Inferior parietal cortex (tissue), 1 donor: ENCODE results near the gene ARAP1.
A peak's percentile ranks its signal among the peaks of the same experiment; 100 is the strongest.

Experiments
- DNase-seq: peaks from one replicate; pipeline ENCODE4 v3.0.0-alpha.2; 2016; ENCODE audit errors: extremely low spot score

ARAP1 gene

DNA sequence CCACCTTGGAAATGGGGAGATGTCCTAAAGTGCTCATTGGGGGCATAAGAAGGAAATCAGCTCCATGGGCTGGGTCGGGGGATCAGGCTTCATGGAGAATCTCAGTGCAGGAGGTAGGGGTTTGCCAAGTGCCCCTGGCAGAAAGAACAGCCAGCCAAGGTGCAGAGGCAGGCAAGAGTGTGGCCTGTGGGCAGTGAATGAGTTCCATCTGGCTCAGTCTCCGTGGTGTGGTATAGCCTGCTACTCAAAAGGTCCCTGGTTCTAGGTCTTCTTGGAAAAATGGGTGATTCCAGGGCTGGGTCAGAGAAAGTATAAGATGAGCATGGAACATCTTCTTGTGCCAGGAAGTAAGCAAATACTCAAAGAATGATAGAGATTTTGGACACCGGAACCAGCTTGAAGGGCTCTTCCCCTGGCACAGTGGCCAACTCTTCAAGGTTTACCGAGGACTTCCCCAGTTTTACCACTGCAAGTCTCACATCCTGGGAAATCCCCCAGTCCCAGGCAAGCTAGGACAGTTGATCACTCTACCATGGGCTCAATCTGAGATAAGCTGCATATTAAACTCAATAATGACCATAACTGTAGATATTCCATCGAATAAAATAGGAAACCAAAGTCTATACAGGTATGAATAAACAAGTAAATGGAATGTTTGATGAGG, 10.6 kb upstream of the ARAP1 start:
- DNase-seq: no peak

DNA sequence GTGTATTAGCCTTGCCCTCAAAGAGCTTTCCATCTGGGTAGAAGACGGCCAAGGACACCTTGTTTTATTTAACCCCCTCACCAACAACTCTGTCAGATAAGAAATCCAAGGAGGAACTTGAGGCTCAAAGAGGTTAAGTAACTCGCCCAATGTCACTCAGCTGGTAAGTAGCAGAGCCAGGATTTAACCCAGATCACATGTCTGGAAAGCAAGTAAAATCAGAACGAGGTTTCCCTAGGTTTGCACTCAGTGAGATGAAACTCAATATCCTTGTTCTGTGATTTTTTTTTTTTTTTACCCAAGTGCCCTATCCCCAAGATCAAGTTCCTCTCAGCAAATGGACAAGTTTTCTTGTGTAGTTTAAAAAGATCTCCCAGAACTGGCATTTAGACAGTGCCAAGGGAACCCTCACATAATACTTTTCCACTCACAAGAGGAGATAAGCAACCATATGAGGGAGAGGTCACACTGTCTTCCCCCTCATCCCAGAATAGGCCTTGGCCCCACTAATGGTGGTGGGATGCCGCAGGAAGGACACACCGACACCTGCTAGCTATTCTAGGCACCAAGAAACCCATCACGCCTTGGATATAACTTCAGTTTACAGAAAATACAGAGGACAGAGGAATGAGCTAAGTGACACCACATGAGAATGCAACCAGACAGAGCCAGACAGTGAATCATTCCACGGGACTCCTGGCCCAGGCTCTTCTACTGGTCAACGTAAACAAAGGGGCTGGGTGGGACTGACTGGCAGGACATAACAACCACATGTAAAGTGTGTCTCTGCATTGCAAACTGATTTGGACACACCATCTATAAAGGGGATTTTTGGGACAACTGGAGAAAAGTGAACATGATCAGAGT, 8.6 kb upstream of the ARAP1 start:
- DNase-seq: no peak

DNA sequence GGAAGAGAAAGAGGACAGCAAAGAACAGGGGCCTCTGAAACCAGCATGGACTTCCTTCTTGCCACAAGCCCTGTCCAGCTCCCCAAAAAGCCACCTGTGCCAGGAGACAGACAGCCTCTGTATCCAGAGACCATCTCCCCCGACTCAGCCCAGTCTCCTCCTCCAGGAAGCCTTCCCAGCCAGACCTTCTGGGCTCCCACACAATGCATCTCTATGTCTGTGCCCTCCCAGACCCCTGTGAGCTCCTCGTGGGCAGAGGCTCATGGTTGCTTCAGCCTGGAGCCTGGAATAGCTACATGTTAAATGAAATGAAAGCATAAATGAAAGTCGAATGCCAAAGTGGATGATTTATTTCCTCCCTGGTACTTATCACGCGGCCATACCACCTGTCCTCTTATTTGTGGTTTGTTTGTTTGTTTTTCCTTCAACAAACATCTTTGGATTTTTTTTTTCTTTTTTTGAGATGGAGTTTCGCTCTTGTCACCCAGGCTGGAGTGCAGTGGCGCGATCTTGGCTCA, 7.3 kb upstream of the ARAP1 start:
- no peak for DNase-seq

DNA sequence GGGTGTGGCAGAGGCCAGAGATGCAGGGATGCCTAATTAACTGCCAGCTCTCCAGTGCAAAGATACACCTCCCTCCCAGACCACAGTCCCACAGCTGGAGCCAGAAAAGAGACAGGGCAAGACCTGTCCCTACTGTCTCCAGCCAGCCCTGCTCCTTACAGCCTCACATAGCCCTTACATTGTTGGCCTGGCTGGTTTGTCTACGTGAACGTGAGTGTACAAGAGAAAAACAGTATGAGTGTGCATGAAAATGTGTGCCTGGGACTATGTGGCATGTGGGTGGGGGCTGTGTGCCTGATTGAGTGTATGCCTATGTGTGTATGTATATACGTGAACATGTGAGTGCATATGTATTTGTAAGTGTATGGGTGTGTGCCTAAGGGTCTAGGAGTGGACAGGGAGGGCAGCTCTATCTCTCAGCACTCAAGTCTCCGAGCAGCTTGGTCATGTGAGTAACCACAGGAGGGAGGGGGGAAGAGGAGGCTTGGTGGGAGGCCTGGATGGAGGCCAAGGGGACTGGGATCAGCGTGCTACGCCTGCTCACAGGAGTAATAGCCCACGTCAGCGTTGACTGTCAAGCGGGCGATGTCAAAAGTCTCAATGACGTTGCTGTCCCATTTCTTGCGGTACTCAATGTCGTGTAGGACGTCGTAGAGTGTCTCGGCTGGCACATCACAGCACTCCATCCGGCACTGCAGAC, 6.6 kb upstream of the ARAP1 start:
- no peak for DNase-seq

DNA sequence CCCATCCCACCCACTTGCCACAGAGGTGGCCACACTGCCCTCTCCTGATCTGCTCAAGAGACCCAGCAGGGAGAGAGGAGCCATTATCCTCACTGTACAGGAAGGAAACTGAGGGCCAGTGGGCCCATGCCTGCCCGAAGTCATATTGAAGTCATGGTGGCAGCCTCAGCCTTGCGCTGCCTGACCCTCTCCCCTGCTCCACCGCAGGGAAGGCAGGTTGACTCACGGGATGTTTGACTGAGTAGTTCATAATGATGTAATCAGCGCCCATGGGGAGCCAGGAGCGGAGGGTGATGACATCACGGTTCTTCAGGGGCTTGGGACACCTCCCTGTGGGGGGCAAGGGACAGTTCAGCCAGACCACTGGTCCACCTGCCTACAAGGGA, 6.1 kb upstream of the ARAP1 start:
- no peak for DNase-seq

DNA sequence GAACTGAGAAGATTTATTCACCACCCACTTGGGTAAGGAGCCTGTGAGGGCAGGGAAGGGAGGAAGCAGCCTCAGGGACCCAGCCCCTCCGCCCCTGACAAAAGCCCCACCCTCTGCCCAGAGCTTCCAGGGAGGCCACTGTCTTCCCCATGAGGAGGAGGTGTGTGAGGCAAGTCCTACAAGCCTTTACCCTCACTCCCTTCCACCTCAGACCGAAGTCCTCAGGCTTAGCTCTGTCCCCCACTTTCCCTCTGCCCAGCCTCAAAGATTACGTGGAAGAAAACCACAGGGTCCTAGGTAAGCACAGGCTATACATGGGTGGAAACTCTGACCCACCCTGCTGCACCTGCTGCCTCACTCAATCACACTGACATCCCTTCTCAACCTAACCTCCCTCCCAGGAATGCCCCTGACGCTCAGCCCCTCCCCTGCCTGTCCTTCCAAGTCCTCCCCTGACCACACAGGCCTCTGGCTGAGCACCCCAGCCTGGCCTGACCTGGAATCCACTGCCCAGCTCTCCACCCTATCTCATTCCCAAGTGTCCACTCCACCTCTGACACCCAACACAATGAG, 3.6 kb upstream of the ARAP1 start:
- DNase-seq: no peak

DNA sequence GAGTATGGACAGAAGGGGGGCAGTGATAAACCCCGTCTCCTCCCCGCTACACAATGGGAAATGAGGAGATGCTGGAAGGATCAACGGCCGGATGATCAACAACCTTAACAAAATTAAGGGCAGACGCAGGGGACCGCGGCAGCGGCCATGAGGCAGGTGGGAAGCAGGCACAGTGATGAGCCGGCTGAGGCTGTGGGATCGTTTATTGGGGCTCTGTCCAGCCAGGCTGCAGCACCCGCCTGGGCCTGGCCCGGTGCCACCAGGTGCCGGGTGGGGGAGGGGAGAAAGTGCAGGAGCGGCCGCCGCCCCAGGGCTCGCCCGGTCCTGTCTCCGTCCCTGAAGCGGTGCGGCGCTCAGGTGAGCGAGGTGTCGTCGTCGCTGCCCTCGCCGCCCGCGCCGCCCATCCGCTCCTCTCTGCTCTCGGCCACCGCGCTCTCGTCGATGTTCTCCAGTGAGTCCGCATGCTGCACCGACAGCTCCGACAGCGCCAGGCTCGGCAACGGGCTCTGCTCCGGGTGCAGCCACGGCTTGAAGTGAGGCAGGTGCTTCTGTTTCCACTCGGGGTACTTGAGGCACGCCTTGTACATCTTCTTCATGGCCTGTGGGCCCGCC, 2.4 kb upstream of the ARAP1 start:
- DNase-seq: no peak

DNA sequence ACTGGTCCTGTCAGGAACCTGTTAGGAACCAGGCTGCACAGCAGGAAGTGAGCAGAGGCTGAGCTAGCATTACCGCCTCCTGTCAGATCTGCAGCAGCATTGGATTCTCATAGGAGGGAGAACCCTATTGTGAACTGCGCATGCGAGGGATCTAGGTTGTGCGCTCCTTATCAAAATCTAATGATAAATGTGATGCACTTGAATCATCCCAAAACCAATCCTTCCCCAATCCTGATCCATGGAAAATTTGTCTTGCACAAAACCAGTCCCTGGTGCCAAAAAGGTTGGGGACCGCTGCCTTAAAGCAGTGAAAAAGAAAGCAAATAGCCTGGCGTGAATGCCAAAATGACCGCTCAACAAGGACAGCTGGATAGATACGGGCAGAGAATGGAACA, 1.9 kb upstream of the ARAP1 start:
- no peak for DNase-seq

DNA sequence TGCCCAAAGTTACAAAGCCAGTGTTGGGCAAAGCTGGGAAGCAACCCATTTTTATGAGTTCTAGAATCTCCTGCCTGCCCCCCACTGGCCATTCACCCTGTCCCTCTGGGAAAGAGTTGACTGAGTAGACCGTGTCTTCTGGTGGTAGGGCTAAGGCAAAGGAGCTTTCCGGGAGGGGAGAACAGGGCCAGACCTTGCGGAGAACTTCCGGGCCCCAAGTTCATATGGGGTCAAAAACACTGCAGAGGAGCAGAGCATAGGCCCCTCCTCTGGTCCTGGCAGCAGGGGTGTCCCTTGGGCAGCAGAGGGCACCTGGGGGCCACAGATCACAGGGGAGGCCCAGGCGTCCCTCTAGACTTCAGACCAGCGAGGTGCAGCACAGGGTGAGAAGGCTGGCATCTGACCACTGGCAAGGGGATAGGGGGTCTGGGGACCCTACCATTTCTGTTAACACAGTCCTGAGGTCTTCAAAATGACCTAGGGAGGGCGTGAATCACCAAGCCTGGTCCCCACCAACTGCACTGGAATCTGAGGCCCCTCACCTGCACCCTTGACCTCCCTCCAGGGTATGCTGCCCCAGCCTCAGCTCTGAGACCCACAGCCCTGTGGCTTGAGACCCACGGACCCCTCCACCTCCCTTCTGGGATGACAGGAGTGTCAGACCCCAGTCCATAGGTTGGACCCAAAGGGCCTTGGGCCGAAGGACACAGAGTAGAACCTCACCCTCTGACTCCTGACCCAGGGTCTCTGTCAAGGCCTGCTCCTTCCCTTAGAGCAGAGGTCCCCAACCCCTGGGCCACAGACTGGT, 1.3 kb upstream of the ARAP1 start:
- peak; percentile 30 for DNase-seq

DNA sequence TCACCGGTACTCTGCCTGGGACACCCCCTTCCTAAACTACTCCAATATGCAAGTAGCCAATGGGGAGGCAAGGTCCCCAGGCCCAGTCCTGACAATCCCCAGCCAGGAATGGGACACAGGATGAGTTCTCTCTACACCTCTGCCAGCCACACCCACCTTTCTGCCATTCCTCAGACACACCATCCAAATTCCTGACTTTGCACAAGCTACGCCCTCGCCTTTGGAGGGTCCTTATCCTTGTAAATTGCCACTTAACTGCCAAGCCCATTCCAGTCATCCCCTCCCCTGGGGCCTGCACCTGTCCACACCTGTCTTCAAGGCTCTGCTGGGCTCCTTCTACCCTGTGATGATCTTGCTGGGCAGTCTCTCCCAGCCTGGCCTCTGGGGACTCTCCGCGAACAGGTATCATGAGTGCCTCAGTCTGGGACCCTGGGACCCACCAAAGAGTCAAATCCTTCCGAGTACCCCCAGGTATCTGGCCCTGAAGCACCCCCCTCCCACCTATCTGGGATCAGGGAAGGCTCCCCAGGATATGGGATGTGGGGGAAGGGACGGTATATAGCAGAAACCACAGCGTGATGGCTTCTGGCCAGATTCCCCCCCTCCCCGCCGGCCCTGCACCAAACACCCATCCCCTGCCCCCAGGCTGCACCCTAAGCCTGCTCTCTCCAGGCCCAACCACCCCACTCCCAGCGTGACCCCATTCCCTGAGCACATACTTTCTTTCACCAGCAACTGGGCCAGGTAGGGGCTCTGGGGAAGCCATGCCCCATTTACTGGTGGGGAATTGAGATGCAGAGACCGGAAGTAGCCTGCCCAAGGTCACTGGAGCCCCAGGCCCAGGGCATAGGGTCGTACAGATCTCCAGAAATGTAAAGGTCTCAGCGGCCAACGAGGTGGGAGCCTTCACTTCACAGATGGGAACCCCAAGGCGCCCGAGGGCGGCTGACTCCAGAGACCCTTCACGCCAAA, 806 bp downstream of the ARAP1 start:
- DNase-seq: no peak

DNA sequence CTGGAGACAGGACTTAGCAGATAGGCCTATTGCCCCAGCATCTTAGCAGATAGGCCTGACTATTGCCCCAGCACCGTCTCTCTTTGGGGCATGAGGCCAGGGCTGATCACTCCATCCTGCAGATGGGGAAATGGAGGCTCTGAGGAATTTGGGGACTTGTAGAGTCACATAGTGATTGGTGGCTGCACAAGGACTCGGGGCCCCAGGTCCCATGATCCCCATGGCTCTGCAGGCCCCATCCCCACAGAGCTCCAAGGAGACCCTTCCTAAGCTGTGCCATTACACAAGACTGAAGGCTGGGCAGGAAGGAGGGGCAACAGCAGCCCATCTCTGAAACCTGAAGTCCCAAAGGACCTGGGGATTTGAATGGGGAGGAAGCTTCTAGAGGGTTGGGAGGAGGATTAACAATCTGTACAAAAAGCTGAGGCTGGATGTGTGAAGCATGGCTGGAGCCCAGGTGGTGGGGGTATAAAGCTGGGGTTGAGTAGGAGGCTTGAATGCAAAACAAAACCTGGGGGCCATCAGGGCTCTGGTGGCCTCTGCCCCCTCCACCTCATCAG, 1.6 kb downstream of the ARAP1 start:
- DNase-seq: no peak

DNA sequence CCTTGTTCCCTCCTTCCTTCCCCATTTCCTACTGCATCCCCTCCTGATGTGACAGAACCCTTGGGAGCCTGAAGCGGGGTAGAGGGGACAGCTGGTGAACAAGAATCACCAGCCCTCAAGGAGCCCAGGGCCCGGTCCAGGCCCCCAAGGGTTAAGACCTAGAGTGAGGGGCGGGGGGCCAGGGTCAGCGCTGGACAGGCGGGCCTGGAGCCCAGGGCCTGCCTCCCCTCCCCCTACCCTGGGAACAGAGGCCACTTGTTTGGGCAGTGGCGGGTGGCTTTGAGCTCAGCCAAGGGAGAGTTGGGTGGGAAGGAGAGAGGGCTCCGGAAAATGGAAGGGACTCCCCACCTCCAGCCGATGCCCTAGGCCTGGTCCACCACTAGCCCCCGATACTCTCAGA, 2.1 kb downstream of the ARAP1 start:
- peak; percentile 47 for DNase-seq

DNA sequence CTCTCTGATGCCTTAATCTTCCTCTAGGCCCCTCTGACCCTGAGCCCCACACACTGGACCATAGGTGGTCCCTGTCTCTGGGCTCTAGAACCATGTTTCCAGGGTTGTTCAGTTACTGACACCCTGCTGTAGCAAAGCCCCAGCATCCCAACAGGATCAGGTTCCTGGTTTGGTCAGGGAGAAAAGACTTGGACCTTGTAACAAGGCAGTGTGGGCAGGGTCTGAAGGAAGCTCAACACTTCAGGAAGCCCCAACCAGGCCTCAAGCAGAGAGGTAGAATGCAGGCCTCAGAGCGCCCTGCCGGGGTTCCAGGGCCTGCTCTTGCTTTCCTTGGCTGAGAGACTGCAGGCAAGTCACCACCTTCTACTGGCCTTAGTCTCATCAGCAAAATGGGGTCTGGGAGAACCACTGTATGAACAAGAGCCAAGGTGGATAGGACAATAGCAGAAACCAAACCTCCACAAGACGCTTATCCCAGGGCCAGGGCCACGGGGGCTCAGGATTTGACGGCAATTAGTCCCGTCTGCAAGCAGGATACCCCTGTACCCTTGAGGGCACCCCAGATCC, 4.8 kb downstream of the ARAP1 start:
- no peak for DNase-seq

DNA sequence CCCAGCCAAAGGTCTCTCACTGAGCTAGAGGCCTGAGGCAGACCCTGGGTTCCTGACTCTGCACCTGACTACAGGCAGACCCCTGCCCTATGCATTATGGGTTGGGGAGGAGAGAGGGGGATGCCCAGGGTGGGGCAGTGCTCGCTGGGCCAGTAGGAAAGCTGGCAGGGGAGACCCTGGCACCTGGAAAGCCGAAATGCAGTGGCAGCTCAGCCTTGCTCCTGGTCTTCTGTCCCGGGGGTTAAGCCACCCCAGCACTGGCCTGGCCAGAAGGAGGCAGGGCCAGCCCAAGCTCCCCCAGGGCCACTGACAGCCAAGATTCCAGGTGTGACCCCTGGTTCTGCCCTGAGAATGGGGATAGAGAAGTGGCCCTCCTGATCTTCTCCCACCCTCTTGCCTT, 5.4 kb downstream of the ARAP1 start:
- DNase-seq: no peak

DNA sequence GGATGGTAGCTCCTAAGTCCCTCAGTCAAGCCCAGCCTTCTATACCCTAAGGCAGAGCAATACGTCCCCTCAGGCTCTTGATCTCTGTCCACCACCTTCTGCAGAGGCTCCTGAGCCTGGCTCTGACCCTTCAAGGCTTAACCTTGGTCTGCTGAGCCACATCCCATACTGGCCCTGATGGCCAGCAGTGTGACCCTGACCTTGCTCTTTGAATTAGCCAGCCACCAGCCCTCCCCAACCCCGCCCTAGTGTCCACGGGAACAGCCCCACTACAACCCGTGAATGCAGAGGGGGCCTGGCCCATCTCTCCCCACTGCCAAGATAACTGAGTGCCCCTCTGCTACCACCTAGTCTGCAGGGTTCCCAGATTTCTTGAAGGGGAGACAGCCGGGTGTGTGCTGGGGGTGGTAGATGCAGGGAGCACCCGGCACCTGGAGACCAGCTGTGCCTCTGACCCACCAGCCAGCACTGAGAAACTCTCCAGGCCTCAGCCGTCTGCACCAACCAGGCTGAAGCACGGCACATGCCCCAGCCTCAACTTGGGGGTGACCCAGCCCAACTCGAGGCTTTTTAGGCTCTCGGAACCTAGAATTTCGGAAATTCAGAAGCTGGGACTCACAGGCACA, 6.2 kb downstream of the ARAP1 start:
- DNase-seq: no peak

DNA sequence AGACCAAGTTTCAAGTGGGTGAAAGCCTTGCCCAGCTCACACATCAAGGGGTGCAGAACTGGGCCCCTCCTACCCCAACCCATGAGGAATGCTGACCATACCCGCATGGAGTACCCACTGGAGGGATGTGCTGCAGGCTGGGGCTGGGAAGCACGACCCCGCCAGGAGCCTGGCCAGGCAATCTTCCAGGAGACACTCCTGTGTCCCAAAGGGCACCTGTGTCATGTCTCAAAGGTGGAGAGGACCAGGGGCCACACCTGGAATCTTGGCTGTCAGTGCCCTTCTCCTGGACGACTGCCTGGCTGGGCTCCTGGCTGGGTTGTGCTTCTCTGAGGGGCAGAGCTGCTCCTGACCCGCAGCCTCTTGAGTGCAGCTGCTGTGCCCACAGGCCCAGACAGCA, 6.7 kb downstream of the ARAP1 start:
- DNase-seq: no peak

DNA sequence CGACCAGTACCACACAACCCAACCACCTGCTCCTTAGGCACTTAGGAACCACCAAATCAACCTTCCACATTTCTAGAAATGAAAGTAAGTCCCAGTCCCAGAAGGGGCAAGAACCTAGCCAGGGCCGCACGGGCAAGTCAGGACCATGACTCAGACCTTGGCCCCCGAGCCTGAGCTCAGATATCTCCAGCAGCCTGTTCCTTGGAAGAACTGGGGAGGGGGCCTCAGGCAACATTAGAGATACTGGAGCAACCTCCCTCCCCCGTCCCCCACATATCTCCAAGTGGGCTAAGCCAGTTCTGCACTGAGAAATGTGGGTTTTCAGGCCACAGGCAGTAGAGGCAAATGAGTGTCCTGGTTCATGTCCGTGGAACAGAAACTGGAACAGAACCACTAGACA, 7.7 kb downstream of the ARAP1 start:
- no peak for DNase-seq

DNA sequence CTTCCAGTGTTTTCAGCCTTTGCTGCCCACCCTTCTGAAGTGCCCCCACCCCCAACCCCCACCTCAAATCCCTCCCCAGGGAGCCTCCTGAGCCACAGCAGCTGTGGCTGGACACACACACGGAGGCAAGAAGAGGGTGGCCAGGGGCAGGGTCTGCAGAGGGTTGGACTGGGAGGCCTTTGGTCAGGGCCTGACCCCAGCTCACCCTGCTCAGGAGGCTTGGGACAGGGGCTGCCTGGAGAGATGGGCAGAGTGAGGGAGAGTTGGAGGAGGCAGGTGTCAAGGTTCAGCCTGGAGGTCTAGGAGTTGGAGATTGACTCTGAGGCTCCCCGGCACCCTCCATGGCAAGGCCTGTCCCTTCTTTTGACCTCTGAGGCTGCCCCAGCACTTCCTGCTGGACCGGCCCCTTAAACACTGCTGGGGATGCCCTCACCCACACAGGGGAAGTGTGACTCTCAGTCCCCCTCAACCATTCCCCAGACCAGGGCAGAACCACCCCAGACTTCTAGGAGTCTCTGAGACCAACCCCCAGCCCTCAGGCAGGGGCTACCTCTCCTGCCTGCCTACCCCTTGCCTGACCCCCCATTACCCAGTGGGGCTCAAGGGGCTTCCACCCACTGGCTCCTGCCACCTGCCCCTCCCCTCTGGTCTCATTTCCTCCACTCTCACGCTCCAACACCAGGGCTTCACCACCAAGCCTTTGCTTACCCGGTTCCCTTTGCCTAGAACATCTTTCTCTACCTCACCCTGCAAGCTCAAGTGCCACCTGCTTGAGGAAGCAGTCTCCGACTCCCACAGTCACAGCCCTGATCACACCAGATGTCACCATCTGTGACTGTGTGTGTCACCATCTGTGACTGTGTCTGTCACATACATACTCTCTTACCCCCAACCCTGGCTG, 8.6 kb downstream of the ARAP1 start:
- DNase-seq: no peak
